ENCODE data around the gene TRAPPC12.

TRAPPC12 gene

DNA sequence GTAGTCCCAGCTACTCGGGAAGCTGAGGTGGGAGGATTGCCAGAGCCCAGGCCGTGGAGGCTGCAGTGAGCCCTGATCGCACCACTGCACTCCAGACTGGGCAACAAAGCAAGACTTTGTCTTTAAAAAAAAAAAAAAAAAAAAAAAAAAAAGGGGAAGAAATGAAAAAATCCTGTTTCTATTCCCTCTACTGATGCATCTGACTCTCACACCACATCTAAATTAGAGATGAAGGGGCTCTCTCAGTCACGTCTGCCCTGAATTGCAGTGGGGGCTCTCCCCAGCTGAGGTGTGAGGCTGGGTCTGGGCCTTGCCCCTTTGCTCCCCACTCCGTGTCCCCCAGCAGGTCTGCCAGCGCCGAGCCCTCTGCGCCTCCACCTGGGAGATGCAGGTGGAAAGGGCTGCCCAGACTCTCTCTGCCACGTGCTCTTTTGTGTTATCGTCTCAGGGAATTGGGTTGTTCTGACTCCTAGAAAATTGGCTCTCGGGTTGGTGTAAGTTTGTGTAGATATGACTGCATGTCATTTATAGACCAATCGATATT, 30.2 kb downstream of the TRAPPC12 start:
- no peak for DNase-seq

DNA sequence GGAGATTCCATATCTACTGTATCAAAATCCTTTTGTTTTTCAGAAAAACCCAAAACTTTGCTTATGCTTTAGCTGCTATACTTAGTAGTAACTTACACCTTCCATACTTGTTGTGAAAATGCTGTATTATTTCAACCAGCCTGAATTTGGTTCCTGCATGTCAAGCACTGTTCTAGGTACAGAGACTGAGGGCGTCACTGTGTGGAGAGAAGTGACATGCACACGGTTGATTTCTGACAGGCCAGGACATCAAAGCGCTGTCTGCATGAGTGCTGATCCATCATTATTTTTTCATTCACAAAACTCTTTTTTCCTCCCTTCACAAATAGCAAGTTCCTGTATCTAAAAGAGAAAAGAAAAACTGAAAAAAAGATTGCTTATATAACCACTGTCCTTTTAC, 31.6 kb downstream of the TRAPPC12 start:
- DNase-seq, result no peak

DNA sequence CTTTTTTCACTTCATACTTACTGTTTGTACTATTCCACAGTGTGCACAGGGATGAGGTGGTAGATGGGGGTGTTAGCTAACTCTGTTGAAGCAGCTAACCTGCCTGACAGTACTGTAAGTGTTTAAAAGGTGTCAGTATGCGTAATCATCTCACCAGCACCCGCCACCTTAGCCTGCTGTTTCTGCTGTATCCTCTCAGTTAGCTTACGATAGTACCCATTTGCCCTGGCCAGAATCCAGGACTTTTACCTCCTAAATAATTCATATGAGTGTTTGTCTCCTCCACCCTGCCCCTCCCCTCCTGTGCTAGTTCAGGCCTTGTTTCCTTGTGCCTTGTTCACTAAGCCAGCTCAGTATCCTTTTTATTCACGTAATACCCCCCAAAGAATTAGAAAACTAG, 34.2 kb downstream of the TRAPPC12 start:
- no peak for DNase-seq

DNA sequence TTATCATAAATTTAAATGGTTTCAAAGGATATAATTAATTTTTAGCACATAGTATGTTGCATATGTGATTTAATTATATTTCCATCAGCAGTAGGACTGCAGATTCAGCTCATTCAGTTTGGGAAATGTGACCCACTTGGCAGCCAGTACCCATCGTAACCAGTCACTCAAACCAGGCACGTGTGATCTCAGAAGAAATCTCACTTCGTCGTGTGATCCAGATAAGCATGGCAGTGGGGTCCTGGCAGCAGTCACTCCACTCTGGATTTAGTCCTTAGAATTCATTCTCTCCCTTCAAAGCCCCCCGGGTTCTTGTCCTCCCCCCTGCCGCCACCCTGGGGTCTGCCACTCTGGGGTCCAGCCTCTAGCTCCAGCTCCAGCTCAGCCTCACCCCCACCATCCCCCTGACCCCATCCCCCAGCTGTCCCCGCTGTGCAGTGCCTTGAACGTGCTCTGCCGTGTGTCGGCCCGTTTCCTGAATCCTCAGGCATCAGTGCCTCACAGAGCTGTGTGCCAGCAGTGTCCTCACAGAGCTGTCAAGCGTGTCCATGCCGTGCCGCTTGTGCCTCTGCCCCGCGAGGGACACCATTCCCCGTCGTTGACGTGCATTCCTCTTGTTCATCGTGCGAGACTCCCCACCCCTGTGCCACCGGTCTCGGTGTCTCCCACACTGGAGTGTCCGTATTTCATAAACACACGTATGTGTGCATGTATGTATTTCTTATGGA, 34.8 kb downstream of the TRAPPC12 start:
- DNase-seq, result no peak

DNA sequence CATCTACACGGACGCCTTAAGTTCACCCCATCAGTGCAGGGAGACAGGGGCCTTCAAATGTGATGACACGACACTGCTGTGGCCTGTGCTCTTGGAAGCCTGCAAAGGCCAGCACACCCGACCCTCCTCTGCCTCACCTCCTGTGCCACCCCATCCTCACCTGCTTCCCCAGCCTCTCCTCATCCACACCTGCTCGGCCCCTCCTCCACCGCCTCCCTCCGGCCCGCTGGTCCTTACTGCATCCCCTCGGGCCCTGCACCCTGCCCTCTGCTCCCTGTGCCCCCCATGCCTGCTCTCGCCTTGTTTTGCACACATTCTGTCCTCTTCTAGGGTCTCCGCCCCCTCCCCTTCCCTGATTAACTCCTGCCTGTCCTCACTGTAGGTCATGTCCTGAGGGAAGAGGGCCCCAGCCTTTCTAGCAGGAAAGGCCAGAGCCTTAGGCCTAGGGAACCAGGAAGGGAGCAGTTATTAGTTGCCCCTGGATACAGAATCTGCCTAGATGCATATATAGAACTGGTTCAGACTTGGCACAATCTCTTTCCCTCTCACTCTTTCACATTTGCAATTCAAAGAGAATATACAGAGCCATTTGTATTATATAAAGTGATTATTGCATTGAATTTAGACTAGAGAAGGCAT, 39.4 kb downstream of the TRAPPC12 start:
- no peak for DNase-seq

DNA sequence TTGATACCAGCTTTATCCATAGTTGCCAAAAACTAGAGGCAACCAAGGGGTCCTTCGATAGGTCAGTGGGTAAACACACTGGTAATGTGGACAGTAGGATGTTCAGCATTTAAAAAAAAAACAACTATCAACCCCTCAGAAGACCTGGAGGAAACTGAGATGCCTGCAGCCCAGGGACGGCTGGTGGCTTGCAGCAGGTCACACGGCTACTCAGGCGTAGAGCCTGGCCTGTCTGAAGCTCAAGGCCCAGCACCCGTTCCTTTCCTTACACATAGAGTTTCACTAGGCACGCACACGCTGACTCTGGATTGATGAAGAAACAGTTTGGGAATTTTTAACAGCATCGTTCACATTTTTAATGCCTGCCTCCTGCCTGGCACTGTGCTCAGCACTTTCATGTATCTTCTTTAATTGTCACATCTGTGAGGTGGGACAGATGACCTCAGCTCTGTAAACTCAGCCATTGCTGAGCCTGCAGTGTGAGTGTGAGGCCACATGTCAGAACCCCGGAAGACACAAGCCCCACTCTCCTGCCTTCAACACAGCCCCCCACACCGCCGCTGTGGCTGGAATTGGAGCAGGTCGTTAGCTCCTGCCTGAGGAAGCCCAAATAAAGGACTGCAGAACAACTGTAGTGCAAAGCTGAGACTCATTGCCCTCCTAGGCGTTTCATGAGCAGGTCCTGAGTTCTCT, 40.7 kb downstream of the TRAPPC12 start:
- no peak for DNase-seq

DNA sequence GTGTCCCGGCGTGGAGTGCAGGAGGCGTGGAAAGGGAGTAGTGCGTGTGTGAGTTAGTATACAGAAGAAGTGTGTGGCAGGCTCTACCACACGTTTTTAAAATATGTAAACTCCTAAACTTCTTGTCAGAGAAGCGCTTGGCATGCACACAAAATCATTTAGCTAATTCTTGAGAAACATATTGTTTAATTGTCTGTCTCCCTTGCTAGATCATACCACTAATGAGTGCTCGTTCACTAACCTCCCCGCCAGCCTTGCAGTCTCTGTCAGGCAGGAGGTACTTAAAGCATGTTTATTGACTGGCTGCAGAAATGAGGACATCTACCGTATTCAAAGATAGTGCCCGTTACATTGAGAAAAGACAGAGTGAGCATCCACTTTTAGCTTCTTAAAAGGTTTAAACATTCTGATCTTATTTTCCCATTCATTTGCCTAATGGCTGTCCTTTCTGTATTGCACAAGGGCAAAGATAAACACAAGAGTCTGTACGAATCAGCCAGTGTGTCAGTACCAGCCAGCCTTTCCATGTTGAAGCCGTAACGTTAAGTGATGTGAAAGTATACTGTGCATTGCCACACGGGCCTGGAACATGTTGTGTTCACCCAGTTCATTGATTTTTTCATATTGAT, 41.4 kb downstream of the TRAPPC12 start:
- no peak for DNase-seq

DNA sequence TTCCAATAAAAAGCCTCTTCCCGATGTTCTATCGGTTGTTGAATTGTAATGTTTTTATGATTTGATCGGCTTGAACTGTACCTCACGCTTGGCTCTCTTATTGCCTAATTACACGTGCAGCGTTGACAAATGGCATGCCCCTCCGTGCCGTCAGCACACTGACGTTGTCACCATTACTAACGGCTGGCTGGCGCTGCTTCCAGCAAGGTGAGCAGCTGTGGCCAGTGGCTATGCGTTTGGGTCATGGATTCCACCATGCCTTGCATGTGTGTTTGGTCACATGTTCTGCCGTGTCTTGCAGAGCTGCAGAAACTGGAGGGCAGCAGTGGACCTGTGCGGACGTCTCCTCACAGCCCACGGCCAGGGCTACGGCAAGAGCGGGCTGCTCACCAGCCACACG, 42.1 kb downstream of the TRAPPC12 start:
- no peak for DNase-seq

DNA sequence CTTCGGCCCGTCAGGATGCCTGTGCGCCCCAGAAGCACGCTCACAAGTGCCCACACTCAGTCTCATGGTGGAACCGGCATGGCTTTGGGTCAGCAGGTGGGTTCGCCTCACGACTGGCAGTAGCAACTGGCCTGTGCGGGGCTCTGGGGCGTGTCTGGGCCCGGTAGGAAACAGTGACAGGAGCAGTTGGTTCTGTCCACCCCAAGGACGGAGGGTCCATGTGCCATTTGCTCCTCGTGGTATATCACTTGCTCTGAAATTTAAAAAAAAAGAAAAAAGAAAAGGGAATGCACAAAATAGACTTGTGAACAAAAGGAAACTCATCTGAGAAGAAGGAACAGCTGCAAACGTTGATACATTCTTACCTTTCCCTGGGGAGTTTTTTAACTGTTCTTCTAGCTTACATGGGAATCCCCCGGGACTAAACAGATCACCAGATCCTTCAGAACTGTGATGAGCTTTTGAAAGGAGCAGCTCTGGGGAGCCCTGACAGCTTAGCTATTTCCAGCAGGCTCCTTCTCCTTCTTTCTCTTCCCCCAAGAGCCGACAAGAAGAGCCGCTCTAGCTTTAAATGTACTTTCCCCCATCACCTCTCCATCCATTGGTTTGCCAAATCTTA, 42.8 kb downstream of the TRAPPC12 start:
- no peak for DNase-seq

DNA sequence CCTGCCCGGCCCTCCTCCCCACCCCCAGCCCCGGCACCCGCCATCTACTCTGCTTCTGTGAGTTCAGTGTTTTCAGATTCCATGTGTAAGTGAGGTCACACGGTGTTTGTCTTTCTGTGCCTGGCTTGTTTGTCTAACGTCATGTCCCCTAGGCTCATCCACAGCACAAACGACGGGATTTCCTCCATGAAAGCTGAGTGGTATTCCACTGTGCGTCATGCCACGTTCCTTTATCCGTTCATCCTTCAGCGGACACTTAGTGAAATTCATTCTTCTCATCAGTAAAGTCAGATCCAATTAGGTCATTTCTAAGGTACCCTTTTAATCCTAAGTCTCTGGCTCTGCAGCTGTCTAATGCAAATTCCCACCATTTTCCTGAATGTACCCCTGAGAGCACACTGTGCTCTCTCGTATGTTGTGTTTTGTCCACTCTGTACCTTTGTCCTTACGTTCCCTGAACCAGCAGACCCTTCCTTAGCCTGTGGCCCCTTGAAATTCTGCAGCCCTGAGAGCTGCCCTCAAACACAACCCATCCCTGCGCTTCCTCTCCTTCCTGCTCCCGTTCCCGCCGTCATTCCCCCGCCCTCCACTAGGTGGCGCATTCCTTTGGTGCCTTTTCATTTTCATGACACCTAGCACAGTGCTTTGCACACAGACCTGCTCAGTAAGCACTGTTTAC, 44.1 kb downstream of the TRAPPC12 start:
- peak; percentile 78 for DNase-seq

DNA sequence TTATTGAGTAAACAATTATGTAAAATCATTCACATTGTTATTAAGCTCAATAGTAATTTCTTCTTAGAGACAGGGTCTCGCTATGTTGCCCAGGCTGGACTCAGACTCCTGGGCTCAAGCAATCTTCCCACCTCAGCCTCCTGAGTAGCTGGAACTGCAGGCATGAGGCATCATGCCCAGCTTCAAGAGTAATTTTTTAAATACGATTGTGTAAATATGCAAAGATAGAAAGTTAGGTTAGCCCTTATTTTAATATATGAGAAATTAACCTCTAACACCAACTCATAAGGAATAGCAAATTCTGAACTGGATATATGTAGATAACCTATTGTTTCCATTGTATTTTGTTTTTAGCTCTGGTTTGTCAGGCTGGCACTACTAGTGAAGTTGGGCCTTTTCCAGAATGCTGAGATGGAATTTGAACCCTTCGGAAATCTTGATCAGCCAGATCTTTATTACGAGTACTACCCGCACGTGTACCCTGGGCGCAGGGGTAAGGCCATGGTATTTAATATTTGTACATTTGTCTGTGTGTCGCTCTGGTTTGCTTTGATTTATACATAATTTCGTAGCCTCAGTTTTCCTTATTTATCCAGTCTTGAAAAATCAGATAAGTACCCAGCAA, 44.8 kb downstream of the TRAPPC12 start:
- DNase-seq, result no peak

DNA sequence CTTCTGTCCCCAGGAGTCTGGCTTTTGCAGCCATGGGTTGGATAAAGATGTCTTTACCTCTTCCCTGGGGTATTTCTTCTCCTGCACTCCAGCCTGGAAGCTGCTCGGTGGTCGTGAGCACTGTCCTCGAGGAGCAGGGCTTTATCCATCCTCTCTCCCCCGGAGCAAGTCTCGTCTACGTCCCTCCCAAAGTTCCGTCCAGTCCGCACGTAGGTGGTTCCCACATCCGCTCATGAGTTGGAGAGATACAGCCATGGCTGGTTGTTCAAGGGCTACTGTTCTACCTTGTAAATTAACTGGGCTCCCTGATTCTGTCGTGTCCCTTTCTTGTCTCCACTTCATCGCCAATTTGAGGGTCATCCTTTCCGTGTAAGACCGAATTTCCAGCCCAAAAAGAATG, 47.1 kb downstream of the TRAPPC12 start:
- DNase-seq, result no peak

DNA sequence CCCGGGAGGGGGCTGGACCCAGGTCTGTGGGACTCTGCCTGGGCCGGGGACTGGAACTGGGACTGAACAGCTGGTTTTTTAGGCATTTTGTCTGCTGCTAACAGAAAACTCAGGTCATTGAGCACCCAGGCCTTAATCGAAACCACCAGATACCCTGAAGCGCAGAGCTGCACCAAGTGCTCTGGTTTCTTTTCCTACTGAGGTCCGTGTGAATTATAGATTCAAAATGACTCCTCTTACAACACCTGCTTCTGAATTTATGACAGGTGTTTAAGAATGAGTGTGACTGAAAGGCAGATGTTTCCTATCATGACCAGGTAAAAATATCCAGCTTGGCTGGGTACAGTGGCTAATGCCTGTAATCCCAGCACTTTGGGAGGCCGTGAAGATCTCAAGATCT, 47.8 kb downstream of the TRAPPC12 start:
- no peak for DNase-seq

DNA sequence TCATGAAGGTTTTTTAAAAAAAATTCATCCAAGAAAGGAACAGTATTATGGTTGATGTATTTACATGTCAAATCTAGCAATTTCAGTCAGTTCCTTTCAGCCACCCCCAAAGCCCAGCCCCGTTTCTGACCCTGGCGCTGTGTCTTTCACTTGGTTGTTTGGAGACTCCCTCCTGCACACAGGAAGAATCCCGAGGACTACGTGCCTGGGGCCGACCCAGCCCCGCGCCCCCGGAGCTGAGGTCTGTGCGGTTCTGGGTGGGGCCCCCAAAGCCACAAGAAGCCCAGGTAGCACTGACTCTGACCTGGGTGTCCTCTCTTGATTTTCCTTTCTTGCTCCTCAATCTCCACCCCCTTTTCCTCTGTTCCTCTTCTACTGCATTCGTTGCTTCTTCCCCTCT, 49.1 kb downstream of the TRAPPC12 start:
- DNase-seq, result no peak

DNA sequence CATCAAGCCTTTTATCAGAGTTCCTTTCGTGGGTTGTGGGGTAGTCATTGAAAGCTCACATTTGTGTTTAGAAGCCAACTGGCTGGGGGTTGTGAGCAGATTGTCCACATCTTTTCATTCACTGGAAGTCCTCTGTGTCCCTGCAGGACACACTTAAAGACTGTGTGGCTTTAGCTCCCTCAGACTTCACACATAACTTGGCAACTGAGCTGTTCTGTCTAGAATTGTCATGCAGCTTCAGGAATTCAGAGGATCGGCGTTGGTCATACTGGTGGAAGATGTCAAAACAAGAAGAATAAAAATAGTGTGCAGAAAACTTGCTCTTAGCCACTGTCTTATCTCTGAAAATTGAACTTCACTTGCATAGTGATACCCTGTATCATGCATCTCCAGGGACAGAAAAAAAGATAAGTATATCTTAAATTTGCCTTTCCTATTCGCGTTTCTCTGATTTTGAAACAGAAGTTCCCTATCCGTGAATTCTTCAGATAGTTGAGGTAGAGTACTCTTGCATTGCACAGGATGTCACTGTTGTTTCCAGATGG, 49.6 kb downstream of the TRAPPC12 start:
- DNase-seq, result no peak

DNA sequence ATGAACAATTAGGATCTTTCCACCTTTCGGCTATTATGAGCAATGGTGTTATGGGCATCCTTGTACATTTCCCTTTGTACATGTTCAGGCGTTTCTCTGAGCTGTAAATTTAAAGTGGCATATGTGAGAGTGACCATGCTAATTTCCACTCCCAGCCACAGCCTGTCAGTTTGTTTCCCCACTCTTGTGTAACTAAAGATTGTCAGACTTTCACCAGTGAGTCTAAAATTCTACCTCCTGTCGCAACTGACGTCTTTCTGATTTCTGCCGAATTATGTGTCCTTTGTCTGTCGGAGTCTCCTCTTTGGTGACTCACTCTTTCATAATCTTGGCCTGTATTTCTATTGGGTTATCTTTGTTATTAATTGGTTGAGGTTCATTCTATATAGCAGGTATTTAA, 50.7 kb downstream of the TRAPPC12 start:
- no peak for DNase-seq

DNA sequence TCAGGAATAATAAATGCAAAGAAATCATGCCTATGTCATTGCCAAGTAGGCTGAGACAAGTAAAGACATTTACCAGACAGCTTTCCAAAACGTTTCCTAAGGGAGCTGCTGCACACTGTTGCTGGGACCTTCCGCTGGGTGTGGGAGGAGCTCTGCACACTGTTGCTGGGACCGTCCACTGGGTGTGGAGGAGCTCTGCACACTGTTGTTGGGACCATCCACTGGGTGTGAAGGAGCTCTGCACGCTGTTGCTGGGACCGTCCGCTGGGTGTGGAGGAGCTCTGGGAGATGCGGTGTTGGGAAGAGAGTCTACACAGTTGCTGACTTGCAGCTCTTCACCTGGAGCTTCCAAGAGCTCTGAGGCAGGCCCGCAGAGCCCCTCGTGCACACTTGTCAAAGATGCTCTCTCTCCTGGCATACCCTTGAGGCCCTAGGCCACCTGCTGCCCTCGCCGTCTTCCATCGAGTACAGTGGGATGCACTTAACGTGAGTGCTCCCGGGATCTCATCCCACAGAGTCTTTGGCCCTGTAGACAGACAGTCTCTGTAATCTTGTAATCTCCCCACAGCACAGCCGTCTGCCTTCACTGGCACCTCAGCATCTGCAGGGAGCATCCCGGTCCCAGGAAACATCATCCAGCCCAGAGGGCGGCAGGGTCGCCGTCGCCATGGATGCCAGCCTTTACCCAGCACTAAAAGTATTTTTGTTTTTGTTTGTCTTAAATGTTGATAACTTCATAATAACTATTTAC, 51.4 kb downstream of the TRAPPC12 start:
- DNase-seq, result no peak

DNA sequence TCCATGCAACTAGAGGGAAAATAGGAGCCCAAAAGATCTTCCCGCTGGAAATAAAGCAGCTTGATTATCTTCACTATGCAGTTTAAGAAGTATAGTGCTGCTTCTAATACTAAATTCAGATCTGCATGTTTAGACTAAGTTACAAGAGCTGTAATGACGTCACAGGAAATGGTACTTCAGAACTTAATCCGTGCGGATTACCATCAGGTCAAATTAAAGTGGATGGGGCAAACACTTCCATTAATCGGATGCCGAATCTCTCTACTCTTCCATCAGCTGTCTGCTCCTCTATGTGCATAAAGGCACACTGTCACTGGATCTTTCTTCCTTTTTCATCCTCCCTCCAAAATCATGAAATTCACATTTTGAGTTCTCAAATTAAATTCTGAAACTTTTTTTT, 52.6 kb downstream of the TRAPPC12 start:
- DNase-seq, result no peak

DNA sequence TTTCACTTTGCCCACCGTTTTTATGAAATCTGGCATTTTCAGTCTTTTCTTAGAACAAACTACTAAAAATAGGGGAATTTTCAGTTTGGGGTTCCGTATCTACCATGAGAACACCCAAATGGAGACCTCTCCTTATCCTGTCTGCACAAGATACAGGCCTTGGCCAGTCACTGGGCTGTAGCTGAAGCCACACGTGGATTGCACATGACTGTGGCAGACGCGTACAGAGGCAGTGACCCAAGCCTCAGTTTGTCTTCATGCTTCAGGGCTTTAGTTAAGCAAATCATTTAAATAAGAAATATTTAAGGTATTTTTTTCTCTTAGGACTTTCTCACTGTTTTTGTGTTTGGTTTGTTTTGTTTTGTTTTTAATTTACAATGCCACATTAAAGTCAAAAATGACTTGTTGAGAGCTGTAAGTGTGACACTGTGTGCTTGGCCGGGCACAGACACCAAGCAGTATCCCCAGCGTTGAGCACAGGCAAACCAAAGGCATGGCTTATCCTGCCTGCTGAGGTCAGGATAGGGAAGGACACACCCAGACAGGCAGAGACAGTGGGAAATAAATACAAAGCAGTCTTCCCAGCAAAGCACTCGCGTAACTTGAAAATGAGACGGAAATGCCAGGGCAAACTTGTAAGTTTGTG, 53.3 kb downstream of the TRAPPC12 start:
- no peak for DNase-seq

DNA sequence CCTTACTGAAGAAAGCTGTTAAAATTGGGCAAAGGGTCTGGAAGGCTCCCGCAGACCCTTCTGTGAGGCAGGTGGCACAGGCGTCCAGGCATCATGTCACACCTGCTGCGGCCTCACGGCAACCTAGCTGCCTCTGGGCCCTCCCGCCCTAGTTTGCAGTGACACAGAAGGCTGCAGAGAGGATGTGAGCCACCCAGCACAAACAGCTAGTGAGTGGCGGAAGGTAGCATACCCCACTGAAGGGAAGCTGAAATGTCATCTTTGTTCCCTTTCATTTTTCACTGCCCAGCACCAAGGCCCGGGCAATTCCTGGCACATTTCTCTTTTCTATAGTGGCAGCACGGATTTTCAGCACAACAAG, 53.8 kb downstream of the TRAPPC12 start:
- DNase-seq, result no peak

All from CD4-positive, alpha-beta T cell treated with Interleukin-17A for 4 hours (primary cell).